Gastroesophageal sphincter (tissue), 3 donors: ENCODE results near the gene PHF5A.

ENCODE experiments used
- CTCF ChIP-seq, 4 experiments: fragments of 200-600 bp in 2 of 4; fragments of 450-650 bp in 2 of 4; sonication (generic) in 1 of 4; IDR thresholded peaks; one replicate each; pipeline ENCODE4 v1.5.1; 2017 to 2019; ENCODE audit warnings: antibody characterized with exemption in 4 of 4, mild to moderate bottlenecking in 2 of 4, moderate library complexity in 2 of 4
- EP300 ChIP-seq: sonication (generic); formaldehyde crosslinking; IDR thresholded peaks from one replicate; pipeline ENCODE4 v1.6.1; 2017; ENCODE audit warnings: antibody characterized with exemption, mild to moderate bottlenecking
- POLR2A ChIP-seq, 2 donors: fragments of 450-650 bp; IDR thresholded peaks; one replicate each; pipeline ENCODE4 v1.6.1; 2017; ENCODE audit warnings: antibody characterized with exemption in 2 of 2, mild to moderate bottlenecking in 2 of 2, moderate library complexity in 1 of 2
- POLR2AphosphoS5 ChIP-seq: sonication (generic); formaldehyde crosslinking; IDR thresholded peaks from one replicate; pipeline ENCODE4 v1.6.1; 2017; ENCODE audit warnings: antibody characterized with exemption

- TF ChIP-seq CTCF (IDR thresholded peaks at IDR 0.05) (no peak), POLR2A (IDR thresholded peaks at IDR 0.05) (no peak), POLR2AphosphoS5 (no peak), EP300 (no peak)
Measured at GRCh38 chr22:41500303-41500702, 31.8 kb upstream of the PHF5A start.
